ENCODE data around the gene ZMYND11.
"Not testable (repeated sequence)": the region's sequence is repeated elsewhere in the genome, so short reads cannot be mapped to it uniquely, and the experiment has no call there.

The ZMYND11 gene

DNA sequence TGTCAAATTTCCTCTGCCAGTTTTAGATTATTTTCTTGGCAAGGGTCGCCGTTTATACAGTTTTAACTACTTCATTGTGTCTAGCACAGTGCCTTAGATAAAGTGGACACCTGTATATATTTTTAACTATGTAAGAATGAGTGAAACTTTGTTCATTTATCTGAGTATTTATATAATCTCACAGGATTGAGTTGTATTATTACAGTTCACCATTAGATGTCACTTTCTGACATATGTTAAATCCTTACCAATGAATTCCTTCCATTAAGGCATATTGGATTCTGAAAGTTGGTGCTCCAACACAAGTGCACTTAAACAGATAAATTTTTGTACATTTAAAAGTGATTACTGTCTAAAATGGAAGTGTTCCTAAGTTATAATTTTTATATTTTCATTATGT, 43.0 kb downstream of the ZMYND11 start:
- H3K9ac ChIP-seq (ENCODE audit: low read length): no peak overlapping the region

DNA sequence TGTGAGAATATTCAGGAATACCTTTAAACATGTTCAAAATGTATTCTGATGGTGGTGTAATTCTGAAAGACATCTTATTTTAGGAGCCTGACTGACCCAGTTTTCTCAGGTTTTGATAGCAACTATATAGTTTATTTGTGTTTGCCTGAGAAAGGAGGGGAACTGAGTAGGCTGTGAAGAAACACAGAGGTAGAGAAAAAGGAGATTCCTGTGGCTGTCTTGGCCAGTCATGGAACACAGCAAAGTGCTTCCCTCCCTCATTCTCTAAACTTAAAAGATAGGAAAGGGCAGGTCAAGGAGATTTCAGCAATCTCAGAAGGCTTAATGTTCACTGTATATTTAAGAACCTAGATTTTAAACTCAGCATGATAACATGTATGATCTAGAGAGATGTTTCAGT, 43.5 kb downstream of the ZMYND11 start:
- H3K27me3 ChIP-seq (ENCODE audit: control insufficient read depth, insufficient read depth, low read length): no peaks in the 10 kb centered on the region
- H3K9me3 ChIP-seq (ENCODE audit: control insufficient read depth, insufficient read depth, low read depth, low read length): no peaks in the 10 kb centered on the region
- no peak overlapping the region for H3K4me3 ChIP-seq (ENCODE audit: low read depth, low read length)
- no peaks in the 10 kb centered on the region for H3K4me1 ChIP-seq (ENCODE audit: control insufficient read depth, insufficient read depth, low read length)
- no peak overlapping the region for H3K9ac ChIP-seq (ENCODE audit: low read length)
- H3K36me3 ChIP-seq (ENCODE audit: control insufficient read depth, insufficient read depth, low read length): peaks cover 19% of the 10 kb centered on the region
- H3K27ac ChIP-seq (ENCODE audit: low read depth, low read length): no peak overlapping the region

More for the DNA sequence above, 43.0 kb downstream of the ZMYND11 start:
- Histone ChIP-seq H3K36me3 (ENCODE audit: control insufficient read depth, insufficient read depth, low read length) (peaks cover 14% of the 10 kb centered on the region), H3K4me3 (ENCODE audit: low read depth, low read length) (no peak overlapping the region), H3K27ac (ENCODE audit: low read depth, low read length) (no peak overlapping the region), H3K4me1 (ENCODE audit: control insufficient read depth, insufficient read depth, low read length) (no peaks in the 10 kb centered on the region), H3K27me3 (ENCODE audit: control insufficient read depth, insufficient read depth, low read length) (no peaks in the 10 kb centered on the region), H3K9me3 (ENCODE audit: control insufficient read depth, insufficient read depth, low read depth, low read length) (no peaks in the 10 kb centered on the region)

DNA sequence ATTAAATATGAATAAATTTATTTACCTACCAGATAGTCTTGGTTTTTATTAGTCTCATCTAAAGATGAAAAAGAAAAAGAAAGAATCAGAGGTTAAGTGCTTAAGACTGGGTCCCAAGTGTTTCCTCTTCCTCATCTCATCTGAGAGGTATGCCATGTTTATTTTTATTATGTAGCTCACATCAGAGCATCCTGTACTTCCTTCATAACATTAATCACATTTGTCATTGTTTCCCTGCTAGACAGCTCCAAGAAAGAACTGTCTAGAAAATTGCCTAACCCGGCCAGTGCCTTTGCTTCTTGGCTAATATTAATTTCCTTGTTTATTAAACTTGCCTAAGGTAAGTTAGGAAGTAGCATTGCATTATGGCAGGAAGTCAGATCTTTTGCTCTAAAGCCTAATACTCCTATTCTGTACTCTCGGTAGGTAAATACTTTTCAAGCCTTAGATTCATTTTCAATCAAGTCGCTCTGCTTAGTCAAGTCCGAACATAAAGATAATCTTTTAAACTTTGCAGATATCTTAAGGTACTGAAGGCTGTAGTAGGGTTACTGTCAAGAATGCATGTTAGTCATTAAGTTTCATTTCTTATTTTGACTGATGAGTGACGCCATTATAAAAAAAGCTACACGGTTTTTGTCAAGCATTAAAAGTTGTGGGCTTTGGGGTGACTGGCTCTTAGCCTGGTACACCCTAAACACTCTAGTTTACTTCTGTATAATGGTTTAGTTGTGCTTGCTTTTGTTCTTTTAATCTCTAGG, 47.4 kb downstream of the ZMYND11 start:
- H3K4me1 ChIP-seq (ENCODE audit: control insufficient read depth, insufficient read depth, low read length): no peaks in the 10 kb centered on the region
- H3K9me3 ChIP-seq (ENCODE audit: control insufficient read depth, insufficient read depth, low read depth, low read length): no peaks in the 10 kb centered on the region
- peaks cover 21% of the 10 kb centered on the region for H3K36me3 ChIP-seq (ENCODE audit: control insufficient read depth, insufficient read depth, low read length)
- H3K27ac ChIP-seq (ENCODE audit: low read depth, low read length): no peak overlapping the region
- H3K27me3 ChIP-seq (ENCODE audit: control insufficient read depth, insufficient read depth, low read length): no peaks in the 10 kb centered on the region
- no peak overlapping the region for H3K9ac ChIP-seq (ENCODE audit: low read length)
- no peak overlapping the region for H3K4me3 ChIP-seq (ENCODE audit: low read depth, low read length)

DNA sequence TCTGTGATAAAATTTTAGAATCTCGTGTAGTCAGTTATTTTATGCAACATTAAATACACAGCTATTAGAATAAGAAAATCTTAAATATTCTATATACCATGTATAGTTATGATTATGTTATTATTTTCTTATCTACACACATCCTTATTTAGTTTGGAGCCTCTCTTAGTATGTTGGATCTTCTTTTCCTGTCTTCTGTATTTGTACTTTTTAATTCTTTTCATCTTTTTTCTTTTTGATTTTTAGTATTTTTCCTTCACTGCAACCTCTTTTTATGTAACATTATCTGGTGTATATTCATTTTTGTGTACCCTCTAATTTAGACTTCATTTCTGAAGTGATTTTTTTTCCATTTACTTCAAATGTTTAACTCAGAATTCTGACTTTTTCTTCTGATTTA, 48.9 kb downstream of the ZMYND11 start:
- Histone ChIP-seq H3K4me1 (ENCODE audit: control insufficient read depth, insufficient read depth, low read length) (no peaks in the 10 kb centered on the region), H3K27ac (ENCODE audit: low read depth, low read length) (no peak overlapping the region), H3K9me3 (ENCODE audit: control insufficient read depth, insufficient read depth, low read depth, low read length) (no peaks in the 10 kb centered on the region), H3K27me3 (ENCODE audit: control insufficient read depth, insufficient read depth, low read length) (no peaks in the 10 kb centered on the region), H3K9ac (ENCODE audit: low read length) (no peak overlapping the region), H3K4me3 (ENCODE audit: low read depth, low read length) (no peak overlapping the region), H3K36me3 (ENCODE audit: control insufficient read depth, insufficient read depth, low read length) (peaks cover 21% of the 10 kb centered on the region)

DNA sequence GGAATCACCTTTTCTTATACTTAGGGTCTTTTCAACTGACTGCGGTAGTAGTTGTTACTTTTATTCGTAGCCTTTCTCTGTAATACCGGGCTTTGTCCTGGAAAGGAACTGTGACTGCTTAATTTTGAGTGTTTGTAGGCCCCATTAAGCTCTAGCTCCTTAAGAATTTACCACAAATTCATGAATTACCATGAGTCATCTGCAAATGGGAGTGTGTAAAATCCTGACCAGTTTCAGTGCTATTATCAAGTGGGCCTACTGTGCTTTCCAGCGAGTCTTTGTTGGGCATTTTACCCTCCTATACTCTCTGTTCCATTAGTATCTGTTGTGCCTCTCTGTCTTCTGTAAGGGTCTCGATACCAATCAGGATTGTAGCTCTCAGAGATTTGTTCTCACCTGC, 49.7 kb downstream of the ZMYND11 start:
- Histone ChIP-seq H3K9ac (ENCODE audit: low read length) (no peak overlapping the region), H3K27ac (ENCODE audit: low read depth, low read length) (no peak overlapping the region)

DNA sequence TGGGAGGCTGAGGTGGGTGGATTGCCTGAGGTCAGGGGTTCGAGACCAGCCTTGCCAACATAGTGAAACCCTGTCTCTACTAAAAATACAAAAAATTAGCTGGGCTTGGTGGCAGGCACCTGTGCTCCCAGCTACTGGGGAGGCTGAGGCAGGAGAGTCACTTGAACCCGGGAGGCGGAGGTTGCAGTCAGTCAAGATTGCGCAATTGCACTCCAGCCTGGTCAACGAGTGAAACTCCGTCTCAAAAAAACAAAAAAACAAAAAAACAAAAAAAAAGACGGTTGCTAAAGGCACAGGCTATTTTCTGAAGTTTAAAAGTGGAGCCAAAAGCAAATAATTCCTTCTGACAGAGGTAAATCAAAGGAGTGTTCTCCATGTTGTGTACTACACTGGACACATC, 50.3 kb downstream of the ZMYND11 start:
- H3K36me3 ChIP-seq (ENCODE audit: control insufficient read depth, insufficient read depth, low read length): peaks cover 18% of the 10 kb centered on the region
- H3K27ac ChIP-seq (ENCODE audit: low read depth, low read length); H3K27me3 ChIP-seq (ENCODE audit: control insufficient read depth, insufficient read depth, low read length); H3K9ac ChIP-seq (ENCODE audit: low read length); H3K4me3 ChIP-seq (ENCODE audit: low read depth, low read length); H3K4me1 ChIP-seq (ENCODE audit: control insufficient read depth, insufficient read depth, low read length); H3K9me3 ChIP-seq (ENCODE audit: control insufficient read depth, insufficient read depth, low read depth, low read length): not testable (repeated sequence)

More for the DNA sequence above, 49.7 kb downstream of the ZMYND11 start:
- no peak overlapping the region for H3K4me3 ChIP-seq (ENCODE audit: low read depth, low read length)
- peaks cover 20% of the 10 kb centered on the region for H3K36me3 ChIP-seq (ENCODE audit: control insufficient read depth, insufficient read depth, low read length)
- no peaks in the 10 kb centered on the region for H3K27me3 ChIP-seq (ENCODE audit: control insufficient read depth, insufficient read depth, low read length)
- H3K4me1 ChIP-seq (ENCODE audit: control insufficient read depth, insufficient read depth, low read length): no peaks in the 10 kb centered on the region
- no peaks in the 10 kb centered on the region for H3K9me3 ChIP-seq (ENCODE audit: control insufficient read depth, insufficient read depth, low read depth, low read length)

DNA sequence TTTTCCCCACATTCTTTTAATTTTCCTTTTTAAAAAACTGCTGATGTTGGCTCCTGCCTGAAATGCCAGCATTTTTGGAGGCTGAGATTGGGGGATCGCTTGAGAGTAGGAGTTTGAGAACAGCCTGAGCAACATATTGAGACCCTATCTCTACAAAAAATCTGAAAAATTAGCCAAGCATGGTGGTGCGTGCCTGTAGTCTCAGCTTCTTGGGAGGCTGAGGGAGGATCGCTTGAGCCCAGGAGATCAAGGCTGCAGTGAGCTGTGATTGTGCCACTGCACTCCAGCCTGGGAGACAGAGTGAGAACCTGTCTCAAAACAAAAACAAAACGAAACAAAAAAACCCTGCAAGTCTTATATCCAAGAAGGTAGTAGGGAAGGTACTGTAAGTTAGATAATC, 51.7 kb downstream of the ZMYND11 start:
- H3K27ac ChIP-seq (ENCODE audit: low read depth, low read length): no peak overlapping the region
- no peaks in the 10 kb centered on the region for H3K9me3 ChIP-seq (ENCODE audit: control insufficient read depth, insufficient read depth, low read depth, low read length)
- peaks cover 3% of the 10 kb centered on the region; the same call in 1 of the 2 replicates for H3K4me1 ChIP-seq (ENCODE audit: control insufficient read depth, insufficient read depth, low read length)
- H3K4me3 ChIP-seq (ENCODE audit: low read depth, low read length): no peak overlapping the region
- H3K9ac ChIP-seq (ENCODE audit: low read length): no peak overlapping the region
- peaks cover 15% of the 10 kb centered on the region; the same call in 1 of the 2 replicates for H3K36me3 ChIP-seq (ENCODE audit: control insufficient read depth, insufficient read depth, low read length)
- no peaks in the 10 kb centered on the region for H3K27me3 ChIP-seq (ENCODE audit: control insufficient read depth, insufficient read depth, low read length)

DNA sequence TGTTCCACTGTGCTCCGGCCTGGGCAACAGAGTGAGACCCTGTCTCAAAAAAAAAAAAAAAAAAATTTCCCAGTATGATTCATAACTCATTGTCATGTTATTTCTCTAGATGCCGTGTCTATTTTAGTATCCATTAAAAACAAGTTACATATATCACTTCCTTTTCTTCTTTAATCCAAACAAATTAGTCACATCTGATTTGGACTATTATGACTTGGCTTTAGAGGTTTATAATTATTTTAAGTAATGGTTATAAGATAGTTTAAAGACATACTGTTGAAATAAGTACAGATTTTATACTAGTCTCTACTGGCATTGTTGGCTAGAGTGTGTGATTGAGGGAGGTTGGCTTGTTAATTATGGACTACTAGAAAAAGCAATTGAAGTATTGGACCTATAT, 53.3 kb downstream of the ZMYND11 start:
- no peak overlapping the region for H3K4me3 ChIP-seq (ENCODE audit: low read depth, low read length)
- no peak overlapping the region for H3K9ac ChIP-seq (ENCODE audit: low read length)
- H3K4me1 ChIP-seq (ENCODE audit: control insufficient read depth, insufficient read depth, low read length): peaks cover 5% of the 10 kb centered on the region; the same call in 1 of the 2 replicates
- no peaks in the 10 kb centered on the region for H3K9me3 ChIP-seq (ENCODE audit: control insufficient read depth, insufficient read depth, low read depth, low read length)
- H3K27ac ChIP-seq (ENCODE audit: low read depth, low read length): no peak overlapping the region
- H3K36me3 ChIP-seq (ENCODE audit: control insufficient read depth, insufficient read depth, low read length): 0 out of 2 replicates have a peak, but pooled peaks cover 3% of the 10 kb centered on the region
- H3K27me3 ChIP-seq (ENCODE audit: control insufficient read depth, insufficient read depth, low read length): no peaks in the 10 kb centered on the region

DNA sequence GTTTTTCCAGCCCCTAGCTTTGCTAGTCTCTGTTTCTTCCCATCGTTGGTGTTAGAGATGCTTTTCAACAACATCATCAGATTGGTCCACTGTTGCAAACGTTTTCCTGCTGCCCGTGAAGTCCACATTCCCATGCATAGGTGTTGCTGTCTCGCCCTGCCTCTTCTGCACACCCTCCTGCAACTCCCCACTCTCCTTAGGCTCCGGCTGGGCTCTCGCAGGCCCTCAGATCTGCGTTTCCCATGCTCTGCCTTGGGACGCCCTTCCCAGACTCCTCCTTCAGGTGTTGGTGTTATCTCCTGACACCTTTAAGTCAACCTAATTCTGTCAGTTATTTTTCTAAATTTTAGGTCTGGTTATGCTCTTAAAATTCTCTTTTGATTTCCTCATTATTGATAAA, 55.0 kb downstream of the ZMYND11 start:
- Histone ChIP-seq H3K4me3 (ENCODE audit: low read depth, low read length) (no peak overlapping the region), H3K36me3 (ENCODE audit: control insufficient read depth, insufficient read depth, low read length) (no peaks in the 10 kb centered on the region), H3K4me1 (ENCODE audit: control insufficient read depth, insufficient read depth, low read length) (peaks cover 5% of the 10 kb centered on the region; the same call in 1 of the 2 replicates), H3K27me3 (ENCODE audit: control insufficient read depth, insufficient read depth, low read length) (no peaks in the 10 kb centered on the region), H3K9ac (ENCODE audit: low read length) (no peak overlapping the region), H3K9me3 (ENCODE audit: control insufficient read depth, insufficient read depth, low read depth, low read length) (no peaks in the 10 kb centered on the region), H3K27ac (ENCODE audit: low read depth, low read length) (no peak overlapping the region)

DNA sequence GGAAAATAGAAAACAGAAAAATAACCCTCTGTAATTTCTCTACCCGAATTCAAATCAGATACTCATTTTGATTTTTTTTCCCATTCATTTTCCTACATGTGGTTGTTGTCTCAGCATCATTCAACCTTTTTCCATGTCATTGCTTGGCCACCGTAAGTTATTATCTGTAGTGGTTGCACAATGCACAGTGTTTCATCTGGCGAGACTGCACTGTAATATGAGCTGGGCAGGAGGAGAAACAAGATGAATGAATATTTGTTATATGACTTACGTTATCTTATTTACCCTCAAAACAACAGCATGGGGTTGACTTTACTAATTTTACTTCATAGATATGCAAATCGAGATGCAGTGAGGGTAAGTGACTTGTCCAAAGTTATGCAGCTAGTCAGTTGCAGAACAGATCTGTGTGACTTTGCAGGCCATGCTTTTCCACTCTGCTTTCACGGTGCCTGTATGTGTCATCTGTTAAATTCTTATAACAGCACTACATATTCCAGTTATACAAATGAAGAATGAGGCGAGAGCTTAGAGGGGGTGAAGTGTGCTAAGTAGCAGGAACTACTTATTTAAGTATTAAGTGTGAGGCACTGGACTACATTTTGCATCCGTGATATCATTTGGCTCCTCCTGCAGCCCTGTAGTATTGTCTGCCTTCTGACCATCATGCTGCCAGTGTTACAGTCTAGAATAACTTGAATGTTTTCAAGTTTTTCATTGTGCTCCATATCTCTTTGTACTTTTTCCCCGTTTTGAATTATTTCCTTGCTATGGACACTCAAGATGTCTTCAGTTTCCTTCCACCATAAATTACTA, 56.7 kb downstream of the ZMYND11 start:
- H3K4me3 ChIP-seq (ENCODE audit: low read depth, low read length): no peak overlapping the region
- no peaks in the 10 kb centered on the region for H3K27me3 ChIP-seq (ENCODE audit: control insufficient read depth, insufficient read depth, low read length)

DNA sequence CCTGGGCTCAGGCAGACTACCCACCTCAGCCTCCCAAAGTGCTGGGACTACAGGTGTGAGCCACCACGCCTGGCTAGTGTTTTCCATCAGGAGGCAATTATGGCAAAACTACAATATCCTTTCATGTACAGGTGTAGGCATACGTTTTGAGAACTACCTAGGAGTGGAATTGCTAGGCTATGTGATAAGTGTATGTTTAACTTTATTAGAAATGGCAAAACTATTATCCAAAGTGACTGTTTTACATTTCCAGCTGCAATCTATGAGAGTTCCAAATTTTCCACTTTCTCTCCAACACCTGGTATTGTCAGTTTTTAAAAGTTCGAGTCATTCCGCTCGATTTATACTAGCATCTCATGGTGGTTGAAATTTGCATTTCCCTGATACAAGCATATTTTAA, 59.0 kb downstream of the ZMYND11 start:
- no peaks in the 10 kb centered on the region for H3K9me3 ChIP-seq (ENCODE audit: control insufficient read depth, insufficient read depth, low read depth, low read length)
- H3K27me3 ChIP-seq (ENCODE audit: control insufficient read depth, insufficient read depth, low read length): no peaks in the 10 kb centered on the region
- H3K4me1 ChIP-seq (ENCODE audit: control insufficient read depth, insufficient read depth, low read length): peaks cover 5% of the 10 kb centered on the region; the same call in 1 of the 2 replicates
- H3K36me3 ChIP-seq (ENCODE audit: control insufficient read depth, insufficient read depth, low read length): no peaks in the 10 kb centered on the region
- H3K27ac ChIP-seq (ENCODE audit: low read depth, low read length): no peak overlapping the region
- no peak overlapping the region for H3K9ac ChIP-seq (ENCODE audit: low read length)
- H3K4me3 ChIP-seq (ENCODE audit: low read depth, low read length): no peak overlapping the region

More for the DNA sequence above, 56.7 kb downstream of the ZMYND11 start:
- Histone ChIP-seq H3K9ac (ENCODE audit: low read length) (no peak overlapping the region), H3K27ac (ENCODE audit: low read depth, low read length) (no peak overlapping the region), H3K4me1 (ENCODE audit: control insufficient read depth, insufficient read depth, low read length) (peaks cover 5% of the 10 kb centered on the region; the same call in 1 of the 2 replicates), H3K9me3 (ENCODE audit: control insufficient read depth, insufficient read depth, low read depth, low read length) (no peaks in the 10 kb centered on the region), H3K36me3 (ENCODE audit: control insufficient read depth, insufficient read depth, low read length) (no peaks in the 10 kb centered on the region)

Data from HUES6 (cell line).